Activated CD4-positive, alpha-beta T cell treated with anti-CD3 and anti-CD28 coated beads, Interleukin-2, amount 50 U/mL, for 4 hours (primary cell): ENCODE data around the gene TINAGL1.

Source experiments
- DNase-seq, 2 experiments: peaks; one replicate each; pipeline ENCODE4 v3.0.0-alpha.2; 2020

The TINAGL1 gene

GRCh38 chr1:31628931-31629556, 52.7 kb downstream of the TINAGL1 start:
- DNase-seq, result no peak

- DNase-seq, result no peak
These were observed 56.3 kb downstream of the TINAGL1 start for GRCh38 chr1:31632649-31633048.

DNA sequence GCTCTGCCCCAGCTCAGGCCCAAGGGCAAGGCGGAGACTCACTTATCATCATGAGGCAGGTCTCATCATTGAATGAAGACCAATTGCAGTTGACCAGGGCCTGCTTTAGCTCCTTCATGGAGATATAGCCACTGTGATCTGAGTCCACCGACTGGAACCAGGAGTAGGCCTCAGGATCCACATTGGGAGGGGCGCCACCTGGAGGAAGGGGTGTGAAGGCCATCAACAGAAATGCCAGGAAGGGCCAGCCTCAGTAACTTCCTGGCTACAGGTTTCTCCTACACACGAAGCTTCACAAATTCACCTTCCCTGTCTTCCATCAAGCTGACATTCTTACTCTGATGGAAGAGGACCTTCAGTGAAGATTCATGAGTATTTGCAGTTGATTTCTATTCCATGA, 56.8 kb downstream of the TINAGL1 start:
- peak; percentile 13 to 17 for DNase-seq
